Astrocyte of the spinal cord (primary cell): ENCODE measurements around the gene RHEB.

Experiments
- DNase-seq: peaks from one replicate; pipeline ENCODE4 v3.0.0; 2011; ENCODE audit warnings: low read depth, low spot score
- H3K4me3 ChIP-seq: 2 replicates; pipeline ENCODE4 v1.5.1; 2011; ENCODE audit warnings: low read depth, mild to moderate bottlenecking, low read length, moderate library complexity
- CTCF ChIP-seq: IDR thresholded peaks from 2 replicates; pipeline ENCODE4 v1.5.1; 2012; ENCODE audit warnings: low read depth, mild to moderate bottlenecking, low read length, inconsistent platforms
- in situ Hi-C: cut with HindIII; loops from 2 replicates; pipeline ENCODE4 v1.10.0; 2017; ENCODE audit warnings: low sequenced_read_pairs

The RHEB gene

GRCh38 chr7:151423936-151424335, 95.8 kb downstream of the RHEB start:
- H3K4me3 ChIP-seq: no peak overlapping the region
- no peak for DNase-seq
- in situ Hi-C loops: no loop called here
- TF ChIP-seq CTCF: no peak

- no peak for DNase-seq
- in situ Hi-C loops: no loop called here
- TF ChIP-seq CTCF: no peak
- H3K4me3 ChIP-seq: no peak overlapping the region
Measured at GRCh38 chr7:151423226-151423625, 96.5 kb downstream of the RHEB start.

- no peak for TF ChIP-seq CTCF
- no peak for DNase-seq
- H3K4me3 ChIP-seq: no peak overlapping the region
- in situ Hi-C loops: no loop called here
Measured at GRCh38 chr7:151422212-151422611, 97.5 kb downstream of the RHEB start.

- no peak overlapping the region for H3K4me3 ChIP-seq
- no peak for DNase-seq
- TF ChIP-seq CTCF: no peak
- in situ Hi-C loops: no loop called here
Measured at GRCh38 chr7:151420144-151420543, 99.6 kb downstream of the RHEB start.

- in situ Hi-C loops: no loop called here
- H3K4me3 ChIP-seq: no peak overlapping the region
- DNase-seq: no peak
- no peak for TF ChIP-seq CTCF
Measured at GRCh38 chr7:151416941-151417315, 102.8 kb downstream of the RHEB start.

- no peak overlapping the region for H3K4me3 ChIP-seq
- no peak for TF ChIP-seq CTCF
- in situ Hi-C loops: no loop called here
- DNase-seq: no peak
Measured at GRCh38 chr7:151416112-151416940, 103.4 kb downstream of the RHEB start.
